Mucosa of descending colon (tissue), 3 donors: ENCODE measurements around the gene TBC1D14. TPM values are rescaled to one million over a fixed set of nuclear protein-coding genes. Genes with fewer than 3 reads are reported as not detected.

Experiments
- ATAC-seq: fragments of 200-7000 bp; cut with Tn5 transposase; one replicate; pipeline ENCODE4 v1.9.1; 2020; ENCODE audit warnings: mild to moderate bottlenecking, moderate library complexity
- DNase-seq, 3 donors: peaks; one replicate each; pipeline ENCODE4 v3.0.0-alpha.2; 2020
- H3K36me3 ChIP-seq: fragments of 200-600 bp; one replicate; pipeline ENCODE4 v1.8.0; 2021; ENCODE audit warnings: low read depth, mild to moderate bottlenecking
- H3K4me1 ChIP-seq: fragments of 200-600 bp; one replicate; pipeline ENCODE4 v1.8.0; 2021; ENCODE audit warnings: low read depth, mild to moderate bottlenecking
- H3K4me3 ChIP-seq: fragments of 200-600 bp; one replicate; pipeline ENCODE4 v1.8.0; 2021; ENCODE audit warnings: mild to moderate bottlenecking
- H3K9me3 ChIP-seq: fragments of 200-600 bp; one replicate; pipeline ENCODE4 v1.8.0; 2021; ENCODE audit warnings: mild to moderate bottlenecking
- intact Hi-C, 2 donors: fragments of 100-400 bp; cut with DNase I in 1 of 2; cut with micrococcal nuclease in 1 of 2; formaldehyde crosslinking; loops; one replicate each; pipeline versions ENCODE4 v1.11.0 to v1.11.1; 2022; cut with DNase I, micrococcal nuclease
- total RNA-seq, 3 donors: library from RNA; stranded (reverse); fragmentation: NEBNext Ultra II Directional in 2 of 3; extraction: Animal tissue kit (Norgen Biotek cat#: 25700) in 2 of 3; gene quantifications; one replicate each; pipeline versions ENCODE4 v1.2.1 to v1.2.4, GENCODE V29; 2021 to 2023
- TF ChIP-seq, protein P1 (sequence below): fragments of 200-600 bp; IDR thresholded peaks from one replicate; pipeline ENCODE4 v1.8.0; 2022; ENCODE audit warnings: antibody characterized with exemption, mild to moderate bottlenecking
- donor health status: DM: no; HTN: no; CAD: no; lungs with moderate emphysema.
- donor health status: DM: no; HTN: no; CAD: no.
- donor health status: DM: no; HTN: yes; CAD: no.

Gene TBC1D14
- total RNA-seq, 3 donors from 2014 or later: 51.8 to 70.8 (median 56.2) TPM

DNA sequence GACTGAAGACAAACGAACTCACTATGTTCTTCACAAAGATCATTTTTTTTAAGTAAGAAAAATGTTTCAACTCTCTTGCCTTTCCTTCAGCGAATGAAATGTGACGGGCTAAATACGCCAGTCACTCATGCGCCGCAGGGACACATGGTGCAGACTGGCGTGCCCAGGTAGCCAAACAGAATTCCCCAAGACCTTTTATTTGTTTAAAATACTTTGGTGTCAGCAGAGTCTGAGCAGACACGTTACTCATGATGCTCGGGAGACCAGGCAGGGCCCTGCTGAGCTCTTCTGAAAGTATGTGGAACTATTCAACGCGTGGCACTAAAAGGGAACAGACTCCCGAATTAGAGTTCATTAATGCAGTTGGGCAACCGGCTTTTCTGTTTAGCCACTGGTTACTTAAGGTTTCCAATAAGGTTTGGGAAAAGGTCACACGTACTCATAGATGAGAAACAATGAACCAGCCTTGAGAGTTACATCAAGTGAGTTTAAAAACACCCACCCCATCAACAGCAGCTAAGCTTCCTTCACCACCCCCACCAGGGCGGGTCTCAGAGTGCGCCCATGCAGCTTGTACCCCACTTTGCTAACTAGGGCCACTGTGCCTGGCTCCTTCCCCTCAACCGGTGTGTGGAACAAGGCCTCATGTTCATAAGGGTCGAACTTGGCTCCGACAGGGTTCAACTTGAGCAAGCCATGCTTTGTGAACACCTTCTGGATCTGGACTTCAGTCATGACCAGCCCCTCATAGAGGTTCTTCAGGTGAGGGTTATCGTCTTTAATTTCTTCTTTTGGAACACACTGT, 150.9 kb downstream of the TBC1D14 start:
- H3K36me3 ChIP-seq: peaks cover 4% of the 10 kb centered on the region
- peaks cover 1% of the 10 kb centered on the region for H3K4me1 ChIP-seq
- no peak overlapping the region for H3K4me3 ChIP-seq
- DNase-seq: no peak
- no peaks in the 10 kb centered on the region for H3K9me3 ChIP-seq
- ATAC-seq: no peak
- intact Hi-C loops: no loop called here
- TF ChIP-seq, protein P1, sequence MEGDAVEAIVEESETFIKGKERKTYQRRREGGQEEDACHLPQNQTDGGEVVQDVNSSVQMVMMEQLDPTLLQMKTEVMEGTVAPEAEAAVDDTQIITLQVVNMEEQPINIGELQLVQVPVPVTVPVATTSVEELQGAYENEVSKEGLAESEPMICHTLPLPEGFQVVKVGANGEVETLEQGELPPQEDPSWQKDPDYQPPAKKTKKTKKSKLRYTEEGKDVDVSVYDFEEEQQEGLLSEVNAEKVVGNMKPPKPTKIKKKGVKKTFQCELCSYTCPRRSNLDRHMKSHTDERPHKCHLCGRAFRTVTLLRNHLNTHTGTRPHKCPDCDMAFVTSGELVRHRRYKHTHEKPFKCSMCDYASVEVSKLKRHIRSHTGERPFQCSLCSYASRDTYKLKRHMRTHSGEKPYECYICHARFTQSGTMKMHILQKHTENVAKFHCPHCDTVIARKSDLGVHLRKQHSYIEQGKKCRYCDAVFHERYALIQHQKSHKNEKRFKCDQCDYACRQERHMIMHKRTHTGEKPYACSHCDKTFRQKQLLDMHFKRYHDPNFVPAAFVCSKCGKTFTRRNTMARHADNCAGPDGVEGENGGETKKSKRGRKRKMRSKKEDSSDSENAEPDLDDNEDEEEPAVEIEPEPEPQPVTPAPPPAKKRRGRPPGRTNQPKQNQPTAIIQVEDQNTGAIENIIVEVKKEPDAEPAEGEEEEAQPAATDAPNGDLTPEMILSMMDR: no peak

DNA sequence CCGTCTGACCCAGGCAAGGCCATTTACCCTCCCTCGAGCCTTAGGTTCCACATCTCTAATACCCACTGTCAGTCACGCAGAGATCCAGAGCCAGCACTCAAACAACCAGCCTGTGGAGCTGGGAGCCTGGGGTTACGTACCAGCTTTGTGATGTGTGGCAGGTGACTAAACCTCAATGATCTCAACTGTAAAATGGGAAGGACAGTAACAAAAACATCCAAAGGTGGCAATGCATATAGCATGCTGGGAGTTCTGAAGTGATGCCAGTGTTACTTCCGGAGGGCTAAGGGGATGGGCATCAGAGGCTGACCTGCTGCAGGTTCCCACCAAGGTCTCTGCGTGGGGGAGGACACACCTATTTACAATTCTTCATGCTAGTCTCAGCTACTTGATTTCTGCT, 152.2 kb downstream of the TBC1D14 start:
- DNase-seq: no peak
- no peaks in the 10 kb centered on the region for H3K9me3 ChIP-seq
- no peaks in the 10 kb centered on the region for H3K36me3 ChIP-seq

DNA sequence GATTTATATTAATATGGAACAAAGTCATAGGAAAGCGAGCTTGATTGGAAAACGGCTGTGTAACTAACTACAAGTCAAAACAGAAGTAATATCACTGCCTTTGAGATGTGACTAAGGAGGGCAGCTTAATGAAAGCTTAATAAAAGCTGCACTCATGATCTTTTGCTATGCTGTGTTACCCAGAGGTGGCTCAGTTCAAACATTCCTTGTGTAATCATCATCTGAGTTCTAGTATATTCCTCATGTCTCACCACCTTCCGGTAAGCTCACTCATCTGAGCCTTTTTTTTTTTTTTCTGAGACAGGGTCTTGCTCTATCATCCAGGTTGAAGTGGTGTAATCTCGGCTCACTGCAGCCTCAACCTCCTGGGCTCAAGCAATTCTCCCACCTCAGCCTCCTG, 153.2 kb downstream of the TBC1D14 start:
- TF ChIP-seq, protein P1: no peak
- H3K9me3 ChIP-seq: no peaks in the 10 kb centered on the region
- intact Hi-C loops: no loop called here
- DNase-seq (no peak), ATAC-seq (no peak)
- H3K4me1 ChIP-seq: peaks cover 13% of the 10 kb centered on the region
- H3K4me3 ChIP-seq: no peak overlapping the region
- no peaks in the 10 kb centered on the region for H3K36me3 ChIP-seq

More for the DNA sequence above, 152.2 kb downstream of the TBC1D14 start:
- TF ChIP-seq, protein P1: no peak
- Histone ChIP-seq H3K4me3 (no peak overlapping the region), H3K4me1 (peaks cover 10% of the 10 kb centered on the region)
- intact Hi-C loops: no loop called here
- ATAC-seq: no peak

DNA sequence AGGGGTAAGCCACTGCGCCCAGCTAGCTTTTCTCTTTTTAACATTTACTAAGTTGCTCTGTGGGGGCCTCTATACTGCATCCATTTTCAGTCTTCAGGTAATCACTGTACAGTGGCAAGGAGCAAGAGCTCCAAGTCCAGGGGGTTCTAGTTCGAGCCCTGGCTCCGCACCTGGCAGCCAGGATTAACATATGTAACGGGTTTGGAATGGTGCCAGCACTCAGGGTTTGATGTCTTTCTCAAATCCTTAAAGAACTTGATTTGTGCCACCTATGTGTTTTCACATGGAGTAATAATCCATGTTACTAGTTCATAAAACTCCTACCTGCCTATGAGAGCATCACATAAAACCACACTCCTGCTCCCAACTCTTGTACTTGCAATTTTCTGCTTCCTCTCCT, 153.7 kb downstream of the TBC1D14 start:
- Histone ChIP-seq H3K9me3 (no peaks in the 10 kb centered on the region), H3K36me3 (peaks cover 3% of the 10 kb centered on the region), H3K4me1 (peaks cover 13% of the 10 kb centered on the region), H3K4me3 (no peak overlapping the region)
- ATAC-seq (no peak), DNase-seq (peak in 1 of 3 donors; percentile 16)
- TF ChIP-seq, protein P1: no peak
- intact Hi-C loops: no loop called here

DNA sequence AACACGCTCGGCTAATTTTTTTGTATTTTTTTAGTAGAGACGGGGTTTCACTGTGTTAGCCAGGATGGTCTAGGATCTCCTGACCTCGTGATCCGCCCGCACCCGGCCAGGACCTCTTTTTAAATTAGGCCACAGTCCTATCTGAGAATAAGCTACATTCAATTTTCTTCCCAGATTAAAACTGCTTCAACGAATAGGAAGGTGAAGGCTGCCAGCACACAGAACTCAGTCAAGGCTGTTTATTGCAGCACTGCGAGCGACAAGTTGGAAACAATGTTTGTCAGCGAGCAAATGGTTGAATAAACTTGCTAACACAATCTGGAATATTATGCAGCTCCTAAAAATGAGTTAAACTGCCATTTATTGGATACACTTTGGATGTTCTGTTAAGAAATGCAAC, 156.4 kb downstream of the TBC1D14 start:
- no peak overlapping the region for H3K4me3 ChIP-seq
- no peak for ATAC-seq
- TF ChIP-seq, protein P1: no peak

More for the DNA sequence above, 156.4 kb downstream of the TBC1D14 start:
- no peak for DNase-seq
- Histone ChIP-seq H3K9me3 (no peaks in the 10 kb centered on the region), H3K36me3 (peaks cover 3% of the 10 kb centered on the region), H3K4me1 (peaks cover 18% of the 10 kb centered on the region)
- intact Hi-C loops: no loop called here
